OCI-LY3 (cell line): ENCODE measurements around the gene XAB2.

Experiments
- H2AFZ ChIP-seq: fragments of 200-600, 300-600 bp; shearing (Covaris generic); 2 replicates; pipeline ENCODE4 v1.6.0; 2014; ENCODE audit warnings: antibody characterized with exemption, low read depth, low read length
- H3K27ac ChIP-seq: fragments of 200-600, 300-600 bp; sonication (generic); 2 replicates; pipeline ENCODE4 v1.5.1; 2014; ENCODE audit warnings: mild to moderate bottlenecking, low read length, moderate library complexity, mixed read lengths
- H3K27me3 ChIP-seq: fragments of 200-600, 300-600 bp; sonication (generic); 2 replicates; pipeline ENCODE4 v1.6.1; 2014; ENCODE audit warnings: low read depth, low read length, mixed read lengths
- H3K36me3 ChIP-seq: fragments of 200-600, 300-600 bp; sonication (generic); replicated peaks from 2 replicates; pipeline ENCODE3; 2014; ENCODE audit warnings: low read depth, low read length, mixed read lengths
- H3K4me1 ChIP-seq: fragments of 300-600, 200-600 bp; sonication (generic); 2 replicates; pipeline ENCODE4 v1.6.1; 2014; ENCODE audit warnings: low read length, mixed read lengths
- H3K4me2 ChIP-seq: fragments of 200-600, 300-600 bp; sonication (generic); 2 replicates; pipeline ENCODE4 v1.6.1; 2014; ENCODE audit warnings: low read length, mixed read lengths
- H3K4me3 ChIP-seq: fragments of 300-600, 200-600 bp; sonication (generic); 2 replicates; pipeline ENCODE4 v1.5.1; 2014; ENCODE audit warnings: antibody characterized with exemption, mild to moderate bottlenecking, low read length, moderate library complexity
- H3K79me2 ChIP-seq: fragments of 300-600, 200-600 bp; shearing (Covaris generic); 2 replicates; pipeline ENCODE4 v1.6.1; 2014; ENCODE audit warnings: mild to moderate bottlenecking, low read length, mixed read lengths
- H3K9ac ChIP-seq: fragments of 300-600, 200-600 bp; shearing (Covaris generic); 2 replicates; pipeline ENCODE4 v1.6.0; 2014; ENCODE audit warnings: mild to moderate bottlenecking, low read length, moderate library complexity
- H3K9me3 ChIP-seq: fragments of 200-600, 300-600 bp; shearing (Covaris generic); 2 replicates; pipeline ENCODE4 v1.6.1; 2014; ENCODE audit warnings: low read length, mixed read lengths; ENCODE audit not compliant: insufficient read depth
- H4K20me1 ChIP-seq: fragments of 200-600, 300-600 bp; sonication (generic); 2 replicates; pipeline ENCODE4 v1.6.1; 2016; ENCODE audit warnings: low read length, mixed read lengths; ENCODE audit not compliant: insufficient read depth
- CTCF ChIP-seq: fragments of 200-600, 300-600 bp; sonication (generic); IDR thresholded peaks from 2 replicates; pipeline ENCODE4 v1.5.1; 2014; ENCODE audit warnings: antibody characterized with exemption, low read length, low read depth
- EZH2phosphoT487 ChIP-seq: fragments of 200-600 bp; shearing (Covaris generic); IDR thresholded peaks from 2 replicates; pipeline ENCODE4 v1.6.1; 2018; ENCODE audit warnings: antibody characterized with exemption, mixed run types, low read depth

XAB2 gene

DNA sequence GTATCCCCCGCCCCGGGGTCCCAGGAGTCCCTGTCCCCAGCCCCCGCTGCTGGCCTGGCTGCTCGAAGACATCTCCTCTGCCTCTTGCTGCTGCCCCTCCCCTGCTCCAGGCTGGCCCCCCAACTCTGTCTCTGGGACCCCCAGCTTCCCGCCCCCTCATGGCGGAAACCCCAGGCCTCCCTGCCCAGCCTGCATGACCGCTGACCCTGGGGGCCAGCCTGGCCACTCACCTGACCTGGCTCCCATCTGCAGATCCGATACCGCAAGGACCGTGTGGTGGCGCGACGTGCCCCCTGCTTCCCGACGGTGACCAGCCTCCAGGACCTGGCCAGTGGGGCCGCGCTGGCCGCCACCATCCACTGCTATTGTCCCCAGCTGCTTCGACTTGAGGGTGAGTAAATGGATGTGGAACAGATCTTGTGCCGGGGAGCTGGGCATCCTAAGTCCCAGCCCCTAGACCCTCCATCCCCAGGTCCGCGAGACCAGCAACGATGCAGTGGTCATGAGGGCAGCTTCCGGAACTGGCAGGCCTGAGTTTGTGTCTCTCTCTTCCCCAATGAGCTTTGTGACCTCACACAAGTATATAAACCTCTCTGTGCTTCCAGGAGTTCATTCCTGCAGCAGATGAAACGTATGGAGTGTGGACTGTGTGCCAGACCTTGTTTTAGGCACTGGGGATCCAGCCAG lies 21.3 kb downstream of the XAB2 start:
- no peaks in the 10 kb centered on the region for H3K27me3 ChIP-seq
- H3K4me3 ChIP-seq = no peak overlapping the region
- H4K20me1 ChIP-seq = no peaks in the 10 kb centered on the region
- TF ChIP-seq EZH2phosphoT487 = no peak
- TF ChIP-seq CTCF = no peak
- H3K4me1 ChIP-seq = no peaks in the 10 kb centered on the region
- no peak overlapping the region for H3K4me2 ChIP-seq
- no peaks in the 10 kb centered on the region for H3K79me2 ChIP-seq
- no peaks in the 10 kb centered on the region for H3K36me3 ChIP-seq
- no peak overlapping the region for H3K9ac ChIP-seq
- no peak overlapping the region for H2AFZ ChIP-seq
- no peaks in the 10 kb centered on the region for H3K9me3 ChIP-seq
- H3K27ac ChIP-seq = no peak overlapping the region

DNA sequence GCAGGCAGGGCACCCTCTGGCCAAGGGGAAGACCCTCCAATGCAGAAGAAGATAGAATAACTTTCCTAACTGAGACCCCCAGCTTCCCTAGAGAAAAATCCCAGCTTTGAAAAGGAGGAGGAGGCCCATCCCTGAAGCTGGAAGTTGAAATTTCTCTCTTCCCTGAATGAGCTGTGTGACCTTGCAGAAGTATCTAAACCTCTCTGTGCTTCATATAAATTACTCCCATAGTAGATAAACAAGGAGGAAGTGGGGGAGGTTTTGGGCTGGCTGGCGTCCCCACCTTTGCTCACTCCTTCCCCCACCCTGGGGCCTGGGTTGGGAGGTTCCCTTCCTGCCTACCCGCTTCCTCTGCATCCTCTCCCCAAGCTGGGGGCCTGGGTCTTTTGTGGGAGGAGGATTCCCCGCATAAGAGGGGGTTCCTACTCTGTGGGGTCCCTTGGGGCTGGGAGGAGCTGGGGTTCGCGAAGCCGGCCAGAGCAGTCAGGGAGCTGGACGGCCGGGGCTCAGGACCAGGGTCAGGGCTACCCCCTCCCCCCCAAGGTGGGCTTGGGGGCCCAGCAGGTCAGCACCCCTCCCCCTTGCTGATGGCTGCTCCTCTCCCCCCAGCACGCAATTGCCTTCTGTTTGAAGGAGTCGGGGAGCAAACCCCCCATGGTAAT lies 22.0 kb downstream of the XAB2 start:
- Histone ChIP-seq H3K79me2 (no peaks in the 10 kb centered on the region), H3K9me3 (no peaks in the 10 kb centered on the region), H3K27me3 (no peaks in the 10 kb centered on the region), H2AFZ (no peak overlapping the region), H3K9ac (no peak overlapping the region), H3K4me1 (no peaks in the 10 kb centered on the region), H3K36me3 (no peaks in the 10 kb centered on the region), H3K4me3 (no peak overlapping the region), H3K27ac (no peak overlapping the region), H4K20me1 (no peaks in the 10 kb centered on the region), H3K4me2 (no peak overlapping the region)
- no peak for TF ChIP-seq EZH2phosphoT487
- TF ChIP-seq CTCF = no peak

GRCh38 chr19:7606289-7606688 lies 23.1 kb downstream of the XAB2 start:
- H3K9me3 ChIP-seq = no peaks in the 10 kb centered on the region
- H2AFZ ChIP-seq = no peak overlapping the region
- no peak overlapping the region for H3K4me2 ChIP-seq
- no peaks in the 10 kb centered on the region for H3K36me3 ChIP-seq
- no peak overlapping the region for H3K4me3 ChIP-seq
- no peak overlapping the region for H3K27ac ChIP-seq
- H3K27me3 ChIP-seq = no peaks in the 10 kb centered on the region
- H3K79me2 ChIP-seq = no peaks in the 10 kb centered on the region
- no peak overlapping the region for H3K9ac ChIP-seq
- no peaks in the 10 kb centered on the region for H3K4me1 ChIP-seq
- no peak for TF ChIP-seq EZH2phosphoT487
- TF ChIP-seq CTCF = no peak
- no peaks in the 10 kb centered on the region for H4K20me1 ChIP-seq

GRCh38 chr19:7605490-7606222 lies 23.7 kb downstream of the XAB2 start:
- Histone ChIP-seq H3K4me2 (no peak overlapping the region), H2AFZ (no peak overlapping the region), H3K4me3 (no peak overlapping the region), H3K4me1 (no peaks in the 10 kb centered on the region), H3K36me3 (no peaks in the 10 kb centered on the region), H4K20me1 (no peaks in the 10 kb centered on the region), H3K9ac (no peak overlapping the region), H3K9me3 (no peaks in the 10 kb centered on the region), H3K27me3 (no peaks in the 10 kb centered on the region), H3K79me2 (no peaks in the 10 kb centered on the region), H3K27ac (no peak overlapping the region)
- no peak for TF ChIP-seq EZH2phosphoT487
- no peak for TF ChIP-seq CTCF
